GM12874 (cell line): ENCODE measurements around the gene RNF38.

Experiments used
- CTCF ChIP-seq: IDR thresholded peaks from 2 replicates; pipeline ENCODE4 v1.5.1; 2011; ENCODE audit warnings: low read depth, mild to moderate bottlenecking, control low read depth, low read length, moderate library complexity; ENCODE audit not compliant: insufficient read depth

RNF38 gene

GRCh38 chr9:36322462-36322861 is 77.6 kb downstream of the RNF38 start:
- no peak for TF ChIP-seq CTCF

- no peak for TF ChIP-seq CTCF
Observed at GRCh38 chr9:36320466-36320865, 79.6 kb downstream of the RNF38 start.

- no peak for TF ChIP-seq CTCF
Observed at GRCh38 chr9:36319806-36320205, 80.3 kb downstream of the RNF38 start.

- TF ChIP-seq CTCF = no peak
Observed at GRCh38 chr9:36319183-36319582, 80.9 kb downstream of the RNF38 start.

GRCh38 chr9:36318212-36318802 is 81.8 kb downstream of the RNF38 start:
- no peak for TF ChIP-seq CTCF

GRCh38 chr9:36317766-36318165 is 82.3 kb downstream of the RNF38 start:
- TF ChIP-seq CTCF = no peak

GRCh38 chr9:36316611-36317317 is 83.3 kb downstream of the RNF38 start:
- no peak for TF ChIP-seq CTCF
